Pons (tissue), 1 donor: ENCODE measurements around the gene RSPRY1.
"Not testable (repeated sequence)": the region's sequence is repeated elsewhere in the genome, so short reads cannot be mapped to it uniquely, and the experiment has no call there.

Source experiments
- DNase-seq: peaks from one replicate; pipeline ENCODE4 v3.0.0-alpha.2; 2016; ENCODE audit warnings: low spot score

RSPRY1 gene

GRCh38 chr16:57255686-57256415 is 69.7 kb downstream of the RSPRY1 start:
- DNase-seq, result no peak

- no peak for DNase-seq
Observed at GRCh38 chr16:57256601-57257395, 70.7 kb downstream of the RSPRY1 start.

- no peak for DNase-seq
Observed at GRCh38 chr16:57257455-57258070, 71.4 kb downstream of the RSPRY1 start.

- no peak for DNase-seq
Observed at GRCh38 chr16:57258226-57258909, 72.2 kb downstream of the RSPRY1 start.

- DNase-seq, result no peak
Observed at GRCh38 chr16:57258910-57259475, 72.9 kb downstream of the RSPRY1 start.

GRCh38 chr16:57260294-57260929 is 74.3 kb downstream of the RSPRY1 start:
- peak; percentile 96 for DNase-seq

- DNase-seq, result no peak
Observed at GRCh38 chr16:57261806-57262205, 75.7 kb downstream of the RSPRY1 start.

- peak; percentile 87 for DNase-seq
Observed at GRCh38 chr16:57262841-57263540, 76.9 kb downstream of the RSPRY1 start.

GRCh38 chr16:57263541-57264351 is 77.6 kb downstream of the RSPRY1 start:
- no peak for DNase-seq

- no peak for DNase-seq
Observed at GRCh38 chr16:57264381-57264780, 78.3 kb downstream of the RSPRY1 start.

- no peak for DNase-seq
Observed at GRCh38 chr16:57264950-57265371, 78.8 kb downstream of the RSPRY1 start.

GRCh38 chr16:57265850-57266530 is 79.9 kb downstream of the RSPRY1 start:
- peak; percentile 70 for DNase-seq

- DNase-seq, result no peak
Observed at GRCh38 chr16:57266531-57267260, 80.6 kb downstream of the RSPRY1 start.

GRCh38 chr16:57267343-57267742 is 81.2 kb downstream of the RSPRY1 start:
- DNase-seq, result not testable (repeated sequence)

- DNase-seq, result no peak
Observed at GRCh38 chr16:57268804-57269800, 83.0 kb downstream of the RSPRY1 start.

- peak; percentile 97 for DNase-seq
Observed at GRCh38 chr16:57270221-57271062, 84.3 kb downstream of the RSPRY1 start.

- DNase-seq, result no peak
Observed at GRCh38 chr16:57271063-57271345, 84.9 kb downstream of the RSPRY1 start.
